Neuronal stem cell (in vitro differentiated cells): Measurements from ENCODE around the gene OSER1.

ENCODE experiments used
- DNase-seq: peaks from one replicate; pipeline ENCODE4 v3.0.0-alpha.2; 2013; ENCODE audit warnings: low spot score
- H2AFZ ChIP-seq: one replicate; pipeline ENCODE4 v1.6.1; 2013; ENCODE audit warnings: mild to moderate bottlenecking, low read length, inconsistent platforms
- H2AK5ac ChIP-seq: 2 replicates; pipeline ENCODE4 v1.6.1; 2013; ENCODE audit warnings: low read depth, mild to moderate bottlenecking, inconsistent platforms, low read length, moderate library complexity, mixed read lengths
- H2BK120ac ChIP-seq: 2 replicates; pipeline ENCODE4 v1.6.1; 2013; ENCODE audit warnings: low read depth, mild to moderate bottlenecking, inconsistent platforms, low read length, moderate library complexity, mixed read lengths
- H2BK12ac ChIP-seq: one replicate; pipeline ENCODE4 v1.6.1; 2013; ENCODE audit warnings: low read length, inconsistent platforms
- H2BK15ac ChIP-seq: 2 replicates; pipeline ENCODE4 v1.6.1; 2013; ENCODE audit warnings: mild to moderate bottlenecking, low read length, inconsistent platforms, mixed read lengths
- H2BK5ac ChIP-seq: one replicate; pipeline ENCODE4 v1.6.1; 2013; ENCODE audit warnings: inconsistent platforms, mild to moderate bottlenecking, low read length, moderate library complexity
- H3K14ac ChIP-seq: one replicate; pipeline ENCODE4 v1.6.1; 2013; ENCODE audit warnings: low read length, inconsistent platforms
- H3K18ac ChIP-seq: 2 replicates; pipeline ENCODE4 v1.6.1; 2013; ENCODE audit warnings: low read length, inconsistent platforms
- H3K23ac ChIP-seq: 2 replicates; pipeline ENCODE4 v1.6.1; 2013; ENCODE audit warnings: low read depth, mild to moderate bottlenecking, mixed read lengths, low read length, inconsistent platforms; ENCODE audit not compliant: poor library complexity
- H3K27ac ChIP-seq: replicated peaks from 3 replicates; pipeline ENCODE4 v1.5.1; 2013; ENCODE audit warnings: low read length, inconsistent platforms
- H3K27me3 ChIP-seq, 3 experiments: 2 replicates each; pipeline ENCODE4 v1.6.1; 2013; ENCODE audit warnings: low read length in 3 of 3, mild to moderate bottlenecking in 2 of 3, inconsistent platforms in 1 of 3, low read depth in 1 of 3, mixed read lengths in 1 of 3, moderate library complexity in 1 of 3; ENCODE audit not compliant: control insufficient read depth in 3 of 3, insufficient read depth in 3 of 3
- H3K36me3 ChIP-seq, 2 donors: replicated peaks in 1 of 2; 2 replicates each; pipeline ENCODE4 v1.6.1; 2013; ENCODE audit warnings: low read length in 2 of 2; ENCODE audit not compliant: control insufficient read depth in 2 of 2, insufficient read depth in 2 of 2
- H3K4ac ChIP-seq: 2 replicates; pipeline ENCODE4 v1.6.1; 2013; ENCODE audit warnings: inconsistent platforms, mild to moderate bottlenecking, low read length, moderate library complexity
- H3K4me1 ChIP-seq, 2 donors: 1 replicate in 1 of 2; 2 replicates in 1 of 2; pipeline ENCODE4 v1.6.1; 2013; ENCODE audit warnings: low read length in 2 of 2, low read depth in 1 of 2; ENCODE audit not compliant: control insufficient read depth in 2 of 2, insufficient read depth in 1 of 2
- H3K4me2 ChIP-seq: one replicate; pipeline ENCODE4 v1.6.1; 2013; ENCODE audit warnings: mild to moderate bottlenecking, low read length, inconsistent platforms; ENCODE audit not compliant: insufficient read depth, poor library complexity, severe bottlenecking
- H3K4me3 ChIP-seq, 2 donors: 2 replicates each; pipeline ENCODE4 v1.5.1; 2013; ENCODE audit warnings: low read length in 2 of 2, mild to moderate bottlenecking in 2 of 2, inconsistent platforms in 1 of 2, moderate library complexity in 1 of 2
- H3K79me1 ChIP-seq: one replicate; pipeline ENCODE4 v1.6.1; 2013; ENCODE audit warnings: low read depth, mild to moderate bottlenecking, inconsistent platforms, low read length, moderate library complexity
- H3K9ac ChIP-seq: one replicate; pipeline ENCODE4 v1.6.1; 2013; ENCODE audit warnings: mild to moderate bottlenecking, low read depth, low read length, inconsistent platforms; ENCODE audit not compliant: poor library complexity
- H3K9me3 ChIP-seq, 2 donors: replicated peaks in 1 of 2; 2 replicates each; pipeline versions ENCODE3 to v1.6.1; 2013; ENCODE audit warnings: low read length in 2 of 2, mild to moderate bottlenecking in 2 of 2, inconsistent platforms in 1 of 2, low read depth in 1 of 2, mixed read lengths in 1 of 2, moderate library complexity in 1 of 2; ENCODE audit not compliant: control insufficient read depth in 2 of 2, insufficient read depth in 1 of 2
- H4K8ac ChIP-seq: one replicate; pipeline ENCODE4 v1.6.1; 2013; ENCODE audit warnings: low read depth, mild to moderate bottlenecking, inconsistent platforms, low read length, moderate library complexity
- H4K91ac ChIP-seq: one replicate; pipeline ENCODE4 v1.6.1; 2013; ENCODE audit warnings: low read length, low read depth, mild to moderate bottlenecking, inconsistent platforms; ENCODE audit not compliant: poor library complexity
- WGBS, 2 donors: extraction: QIAGEN DNeasy Blood & Tissue Kit; methylation state at CpG; one replicate each; pipeline ENCODE4 v1.1.7; 2013; ENCODE audit warnings: missing lambda C conversion rate in 2 of 2, mixed read lengths in 1 of 2; ENCODE audit not compliant: insufficient read length in 2 of 2, insufficient replicate concordance in 1 of 2; ENCODE audit errors: extremely low coverage in 2 of 2; 5-methylcytosine and 5-hydroxymethylcytosine counted together

OSER1 gene

GRCh38 chr20:44173116-44173515 is 37.5 kb downstream of the OSER1 start:
- Histone ChIP-seq H2BK15ac (no peak overlapping the region), H3K18ac (no peak overlapping the region), H3K79me1 (no peaks in the 10 kb centered on the region), H3K9ac (no peak overlapping the region), H3K23ac (no peak overlapping the region), H3K4me2 (no peak overlapping the region), H2BK120ac (no peak overlapping the region), H3K14ac (no peak overlapping the region), H3K27me3 (peaks cover 0 to 23% (median 0%) of the 10 kb centered on the region in 3 experiments), H3K9me3 (peaks cover 0 to 2% of the 10 kb centered on the region in 2 donors), H2AK5ac (no peak overlapping the region), H4K8ac (no peak overlapping the region), H3K36me3 (no peaks in the 10 kb centered on the region), H3K27ac (no peak overlapping the region), H4K91ac (no peak overlapping the region), H2BK5ac (no peak overlapping the region), H3K4me3 (no peak overlapping the region), H2AFZ (no peak overlapping the region), H3K4me1 (no peaks in the 10 kb centered on the region), H3K4ac (no peak overlapping the region), H2BK12ac (no peak overlapping the region)
- WGBS, 2 donors = 90% methylated on average over 1 of the region's 5 CpGs; no CpG with 5 or more reads in 1 of the 2 donors
- no peak for DNase-seq

- DNase-seq = no peak
- Histone ChIP-seq H3K23ac (no peak overlapping the region), H2AK5ac (no peak overlapping the region), H2AFZ (no peak overlapping the region), H3K9ac (no peak overlapping the region), H2BK5ac (no peak overlapping the region), H2BK120ac (no peak overlapping the region), H3K4ac (no peak overlapping the region), H3K4me3 (no peak overlapping the region), H3K18ac (no peak overlapping the region), H3K27me3 (peaks cover 0 to 22% (median 0%) of the 10 kb centered on the region in 3 experiments), H3K4me2 (no peak overlapping the region), H3K36me3 (no peaks in the 10 kb centered on the region), H2BK12ac (no peak overlapping the region), H3K4me1 (no peaks in the 10 kb centered on the region), H3K27ac (no peak overlapping the region), H3K14ac (no peak overlapping the region), H3K9me3 (no peaks in the 10 kb centered on the region), H4K91ac (no peak overlapping the region), H4K8ac (no peak overlapping the region), H3K79me1 (no peaks in the 10 kb centered on the region), H2BK15ac (no peak overlapping the region)
- whole genome bisulfite sequencing, 2 donors = no CpG with 5 or more reads among the region's 2 CpGs
Observed at GRCh38 chr20:44172572-44172950, 38.0 kb downstream of the OSER1 start.

- no peaks in the 10 kb centered on the region for H3K36me3 ChIP-seq
- H3K9ac ChIP-seq = no peak overlapping the region
- H3K79me1 ChIP-seq = no peaks in the 10 kb centered on the region
- H2BK120ac ChIP-seq = no peak overlapping the region
- peaks cover 0 to 21% (median 0%) of the 10 kb centered on the region in 3 experiments for H3K27me3 ChIP-seq
- H3K9me3 ChIP-seq = no peaks in the 10 kb centered on the region
- no peak overlapping the region for H3K18ac ChIP-seq
- H3K4me1 ChIP-seq = peaks cover 0 to under 1% of the 10 kb centered on the region in 2 donors
- no peak overlapping the region for H3K4me3 ChIP-seq
- H2BK12ac ChIP-seq = no peak overlapping the region
- no peak overlapping the region for H3K4me2 ChIP-seq
- WGBS, 2 donors = no CpG with 5 or more reads among the region's 6 CpGs
- H3K23ac ChIP-seq = no peak overlapping the region
- H3K27ac ChIP-seq = no peak overlapping the region
- no peak overlapping the region for H2AFZ ChIP-seq
- no peak overlapping the region for H4K8ac ChIP-seq
- H3K14ac ChIP-seq = no peak overlapping the region
- H4K91ac ChIP-seq = no peak overlapping the region
- H2BK5ac ChIP-seq = no peak overlapping the region
- H2AK5ac ChIP-seq = no peak overlapping the region
- no peak overlapping the region for H2BK15ac ChIP-seq
- DNase-seq = no peak
- H3K4ac ChIP-seq = no peak overlapping the region
Observed at GRCh38 chr20:44171775-44172571, 38.6 kb downstream of the OSER1 start.

GRCh38 chr20:44170816-44171410 is 39.7 kb downstream of the OSER1 start:
- Histone ChIP-seq H2BK12ac (no peak overlapping the region), H3K4me3 (no peak overlapping the region), H3K79me1 (no peaks in the 10 kb centered on the region), H3K14ac (no peak overlapping the region), H3K36me3 (no peaks in the 10 kb centered on the region), H3K27me3 (peaks cover 0 to 22% (median 0%) of the 10 kb centered on the region in 3 experiments), H3K9ac (no peak overlapping the region), H4K91ac (no peak overlapping the region), H2AK5ac (no peak overlapping the region), H3K9me3 (no peaks in the 10 kb centered on the region), H3K27ac (no peak overlapping the region), H2BK15ac (no peak overlapping the region), H3K4me2 (no peak overlapping the region), H3K18ac (no peak overlapping the region), H4K8ac (no peak overlapping the region), H2BK120ac (no peak overlapping the region), H3K4ac (no peak overlapping the region), H2AFZ (no peak overlapping the region), H3K23ac (no peak overlapping the region), H3K4me1 (peaks cover 4 to 7% of the 10 kb centered on the region in 2 donors), H2BK5ac (peak overlapping the region; percentile 67)
- no CpG with 5 or more reads among the region's 7 CpGs for WGBS, 2 donors
- DNase-seq = no peak
